ENCODE measurements around the gene IQGAP2.

Gene IQGAP2

DNA sequence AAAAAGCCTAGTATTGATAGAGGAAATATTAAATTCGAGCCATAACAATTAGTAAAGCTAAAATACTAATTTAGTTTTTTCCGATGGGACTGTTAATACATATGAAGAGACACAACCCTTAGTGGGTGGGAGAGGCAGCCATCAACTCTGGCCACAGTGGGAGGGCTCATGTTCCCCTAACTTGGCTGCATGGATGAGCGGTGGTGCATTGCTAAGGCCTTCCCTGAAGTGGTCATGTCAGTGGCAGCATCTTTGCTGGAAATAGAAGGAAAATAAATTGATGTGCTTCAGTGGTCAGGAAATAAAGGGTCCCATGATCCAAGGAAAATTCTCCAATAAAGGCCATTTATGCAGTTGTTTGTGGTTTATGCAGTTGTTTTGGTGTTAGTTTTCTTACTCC is 254.0 kb downstream of the IQGAP2 start (continued):
- TF ChIP-seq, protein P1, sequence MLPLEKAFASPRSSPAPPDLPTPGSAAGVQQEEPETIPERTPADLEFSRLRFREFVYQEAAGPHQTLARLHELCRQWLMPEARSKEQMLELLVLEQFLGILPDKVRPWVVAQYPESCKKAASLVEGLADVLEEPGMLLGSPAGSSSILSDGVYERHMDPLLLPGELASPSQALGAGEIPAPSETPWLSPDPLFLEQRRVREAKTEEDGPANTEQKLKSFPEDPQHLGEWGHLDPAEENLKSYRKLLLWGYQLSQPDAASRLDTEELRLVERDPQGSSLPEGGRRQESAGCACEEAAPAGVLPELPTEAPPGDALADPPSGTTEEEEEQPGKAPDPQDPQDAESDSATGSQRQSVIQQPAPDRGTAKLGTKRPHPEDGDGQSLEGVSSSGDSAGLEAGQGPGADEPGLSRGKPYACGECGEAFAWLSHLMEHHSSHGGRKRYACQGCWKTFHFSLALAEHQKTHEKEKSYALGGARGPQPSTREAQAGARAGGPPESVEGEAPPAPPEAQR (tag by site-specific recombination; IDR thresholded peaks at IDR 0.05), result no peak
- TF ChIP-seq RBAK (tag by site-specific recombination; IDR thresholded peaks at IDR 0.05) (no peak), MZF1 (tag by site-specific recombination; IDR thresholded peaks at IDR 0.05; ENCODE audit: borderline replicate concordance) (no peak), ZNF366 (tag by site-specific recombination; conservative IDR thresholded peaks at IDR 0.05) (no peak)
- TF ChIP-seq, protein P2, sequence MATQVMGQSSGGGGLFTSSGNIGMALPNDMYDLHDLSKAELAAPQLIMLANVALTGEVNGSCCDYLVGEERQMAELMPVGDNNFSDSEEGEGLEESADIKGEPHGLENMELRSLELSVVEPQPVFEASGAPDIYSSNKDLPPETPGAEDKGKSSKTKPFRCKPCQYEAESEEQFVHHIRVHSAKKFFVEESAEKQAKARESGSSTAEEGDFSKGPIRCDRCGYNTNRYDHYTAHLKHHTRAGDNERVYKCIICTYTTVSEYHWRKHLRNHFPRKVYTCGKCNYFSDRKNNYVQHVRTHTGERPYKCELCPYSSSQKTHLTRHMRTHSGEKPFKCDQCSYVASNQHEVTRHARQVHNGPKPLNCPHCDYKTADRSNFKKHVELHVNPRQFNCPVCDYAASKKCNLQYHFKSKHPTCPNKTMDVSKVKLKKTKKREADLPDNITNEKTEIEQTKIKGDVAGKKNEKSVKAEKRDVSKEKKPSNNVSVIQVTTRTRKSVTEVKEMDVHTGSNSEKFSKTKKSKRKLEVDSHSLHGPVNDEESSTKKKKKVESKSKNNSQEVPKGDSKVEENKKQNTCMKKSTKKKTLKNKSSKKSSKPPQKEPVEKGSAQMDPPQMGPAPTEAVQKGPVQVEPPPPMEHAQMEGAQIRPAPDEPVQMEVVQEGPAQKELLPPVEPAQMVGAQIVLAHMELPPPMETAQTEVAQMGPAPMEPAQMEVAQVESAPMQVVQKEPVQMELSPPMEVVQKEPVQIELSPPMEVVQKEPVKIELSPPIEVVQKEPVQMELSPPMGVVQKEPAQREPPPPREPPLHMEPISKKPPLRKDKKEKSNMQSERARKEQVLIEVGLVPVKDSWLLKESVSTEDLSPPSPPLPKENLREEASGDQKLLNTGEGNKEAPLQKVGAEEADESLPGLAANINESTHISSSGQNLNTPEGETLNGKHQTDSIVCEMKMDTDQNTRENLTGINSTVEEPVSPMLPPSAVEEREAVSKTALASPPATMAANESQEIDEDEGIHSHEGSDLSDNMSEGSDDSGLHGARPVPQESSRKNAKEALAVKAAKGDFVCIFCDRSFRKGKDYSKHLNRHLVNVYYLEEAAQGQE (tag by site-specific recombination; IDR thresholded peaks at IDR 0.05), result no peak

DNA sequence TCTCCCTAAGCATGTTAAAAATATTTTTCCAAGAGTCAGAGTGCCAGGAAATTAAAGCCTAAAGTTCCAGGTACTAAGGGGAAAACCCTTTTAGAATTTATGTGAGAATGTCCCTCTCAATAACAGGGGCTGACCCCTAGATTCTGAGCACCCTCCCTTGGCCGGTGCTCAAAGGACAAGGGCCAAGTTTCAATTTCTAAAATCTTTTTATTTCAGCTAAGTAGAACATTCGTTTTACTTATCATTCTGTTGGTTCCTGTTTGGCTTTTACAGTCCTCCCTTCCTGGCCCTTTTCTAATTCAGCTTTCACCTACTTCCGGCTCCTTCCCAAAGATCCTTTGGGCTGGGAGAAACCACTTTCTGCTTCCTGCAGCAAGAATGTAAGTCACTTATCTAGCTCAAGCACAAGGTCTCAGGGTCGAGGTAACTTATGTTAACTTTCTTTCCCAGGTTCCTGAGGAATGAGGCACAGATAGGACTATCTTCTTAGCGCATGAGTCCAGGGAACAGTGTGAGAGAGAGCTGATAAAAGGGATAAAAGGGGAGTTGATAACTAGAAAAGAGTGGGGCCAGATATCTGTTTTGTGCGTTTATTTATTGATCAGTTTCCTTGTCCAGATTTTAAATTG is 254.7 kb downstream of the IQGAP2 start:
- no peak overlapping the region for H3K27ac ChIP-seq (ENCODE audit: extremely low read depth, low read depth, low read length)
- no peak for TF ChIP-seq SETDB1 (IDR thresholded peaks at IDR 0.05; ENCODE audit: insufficient read length, low read length)
- ChIA-PET CTCF (interaction anchor here (0.8 to 1.1 kb wide), 2 partner anchors 11 to 117 kb away, joined by 3 to 4 read pairs; no protein-coding TSS in a partner anchor), POLR2A (no interaction called here)
- no peaks in the 10 kb centered on the region for H3K9me3 ChIP-seq (ENCODE audit: control insufficient read depth, insufficient read depth, low read depth, low read length)
- no peaks in the 10 kb centered on the region for H3K4me1 ChIP-seq (ENCODE audit: control insufficient read depth, insufficient read depth, low read length)
- no peak overlapping the region for H3K4me3 ChIP-seq (ENCODE audit: low read depth, low read length)
- H3K36me3 ChIP-seq (ENCODE audit: control insufficient read depth in 2 of 2, insufficient read depth in 1 of 2, low read length in 2 of 2), result peaks cover 0 to 3% of the 10 kb centered on the region in 2 experiments; a peak in 1 of 3 replicates

DNA sequence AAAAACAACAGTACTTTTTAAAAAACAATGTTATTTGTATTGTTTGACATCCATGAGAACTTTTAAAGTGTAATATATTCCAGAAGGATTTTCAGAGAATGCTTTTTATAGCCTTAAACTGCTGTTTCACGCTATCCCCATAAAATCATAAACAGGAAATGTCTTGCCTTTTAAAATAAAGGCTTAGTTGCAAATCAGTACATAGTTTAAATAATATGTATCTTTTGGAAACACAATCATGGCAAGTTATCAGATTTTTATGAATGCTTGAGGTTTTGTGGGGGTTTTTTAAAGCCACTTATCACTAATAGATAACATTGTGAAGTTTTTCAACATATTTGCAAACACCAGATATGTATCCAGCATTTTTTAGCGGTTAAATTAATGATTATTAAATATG is 257.3 kb downstream of the IQGAP2 start:
- Histone ChIP-seq H3K36me3 (ENCODE audit: control insufficient read depth in 2 of 2, insufficient read depth in 1 of 2, low read length in 2 of 2) (peaks cover 0 to 3% of the 10 kb centered on the region in 2 experiments; a peak in 1 of 3 replicates), H3K27ac (ENCODE audit: extremely low read depth, low read depth, low read length) (no peak overlapping the region), H3K4me1 (ENCODE audit: control insufficient read depth, insufficient read depth, low read length) (no peaks in the 10 kb centered on the region), H3K9me3 (ENCODE audit: control insufficient read depth, insufficient read depth, low read depth, low read length) (no peaks in the 10 kb centered on the region), H3K4me3 (ENCODE audit: low read depth, low read length) (no peak overlapping the region)
- ChIA-PET CTCF (interaction anchor here (0.6 to 1.1 kb wide), 2 partner anchors 17 to 774 kb away, joined by 3 to 5 read pairs; no protein-coding TSS in a partner anchor), POLR2A (no interaction called here)
- TF ChIP-seq ZNF24 (tag by site-specific recombination; IDR thresholded peaks at IDR 0.05), result no peak
- TF ChIP-seq ZNF23 (tag by site-specific recombination; IDR thresholded peaks at IDR 0.05; ENCODE audit: borderline replicate concordance), result no peak
- no peak for TF ChIP-seq ZNF747 (tag by site-specific recombination; IDR thresholded peaks at IDR 0.05)
- no peak for TF ChIP-seq ZNF530 (tag by site-specific recombination; IDR thresholded peaks at IDR 0.05; ENCODE audit: low read depth)
- TF ChIP-seq ZNF600 (tag by site-specific recombination; IDR thresholded peaks at IDR 0.05), result no peak
- no peak for TF ChIP-seq ZNF211 (tag by site-specific recombination; IDR thresholded peaks at IDR 0.05; ENCODE audit: low read depth)
- no peak for TF ChIP-seq ZNF837 (tag by site-specific recombination; IDR thresholded peaks at IDR 0.05)
- TF ChIP-seq SETDB1 (IDR thresholded peaks at IDR 0.05; ENCODE audit: insufficient read length, low read length), result no peak
- no peak for TF ChIP-seq ZNF274 (IDR thresholded peaks at IDR 0.05; ENCODE audit: low read length)
- no peak for TF ChIP-seq ZNF274 (tag by site-specific recombination; IDR thresholded peaks at IDR 0.05; ENCODE audit: borderline replicate concordance)
- TF ChIP-seq, protein P3, sequence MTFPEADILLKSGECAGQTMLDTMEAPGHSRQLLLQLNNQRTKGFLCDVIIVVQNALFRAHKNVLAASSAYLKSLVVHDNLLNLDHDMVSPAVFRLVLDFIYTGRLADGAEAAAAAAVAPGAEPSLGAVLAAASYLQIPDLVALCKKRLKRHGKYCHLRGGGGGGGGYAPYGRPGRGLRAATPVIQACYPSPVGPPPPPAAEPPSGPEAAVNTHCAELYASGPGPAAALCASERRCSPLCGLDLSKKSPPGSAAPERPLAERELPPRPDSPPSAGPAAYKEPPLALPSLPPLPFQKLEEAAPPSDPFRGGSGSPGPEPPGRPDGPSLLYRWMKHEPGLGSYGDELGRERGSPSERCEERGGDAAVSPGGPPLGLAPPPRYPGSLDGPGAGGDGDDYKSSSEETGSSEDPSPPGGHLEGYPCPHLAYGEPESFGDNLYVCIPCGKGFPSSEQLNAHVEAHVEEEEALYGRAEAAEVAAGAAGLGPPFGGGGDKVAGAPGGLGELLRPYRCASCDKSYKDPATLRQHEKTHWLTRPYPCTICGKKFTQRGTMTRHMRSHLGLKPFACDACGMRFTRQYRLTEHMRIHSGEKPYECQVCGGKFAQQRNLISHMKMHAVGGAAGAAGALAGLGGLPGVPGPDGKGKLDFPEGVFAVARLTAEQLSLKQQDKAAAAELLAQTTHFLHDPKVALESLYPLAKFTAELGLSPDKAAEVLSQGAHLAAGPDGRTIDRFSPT (tag by site-specific recombination; IDR thresholded peaks at IDR 0.05), result no peak
- no peak for TF ChIP-seq YY2 (tag by site-specific recombination; IDR thresholded peaks at IDR 0.05)
- no peak for TF ChIP-seq ZNF366 (tag by site-specific recombination; conservative IDR thresholded peaks at IDR 0.05)
- no peak for TF ChIP-seq GLI2 (tag by site-specific recombination; IDR thresholded peaks at IDR 0.05; ENCODE audit: borderline replicate concordance, low read depth)
- no peak for TF ChIP-seq MZF1 (tag by site-specific recombination; IDR thresholded peaks at IDR 0.05; ENCODE audit: borderline replicate concordance)
- TF ChIP-seq, protein P4, sequence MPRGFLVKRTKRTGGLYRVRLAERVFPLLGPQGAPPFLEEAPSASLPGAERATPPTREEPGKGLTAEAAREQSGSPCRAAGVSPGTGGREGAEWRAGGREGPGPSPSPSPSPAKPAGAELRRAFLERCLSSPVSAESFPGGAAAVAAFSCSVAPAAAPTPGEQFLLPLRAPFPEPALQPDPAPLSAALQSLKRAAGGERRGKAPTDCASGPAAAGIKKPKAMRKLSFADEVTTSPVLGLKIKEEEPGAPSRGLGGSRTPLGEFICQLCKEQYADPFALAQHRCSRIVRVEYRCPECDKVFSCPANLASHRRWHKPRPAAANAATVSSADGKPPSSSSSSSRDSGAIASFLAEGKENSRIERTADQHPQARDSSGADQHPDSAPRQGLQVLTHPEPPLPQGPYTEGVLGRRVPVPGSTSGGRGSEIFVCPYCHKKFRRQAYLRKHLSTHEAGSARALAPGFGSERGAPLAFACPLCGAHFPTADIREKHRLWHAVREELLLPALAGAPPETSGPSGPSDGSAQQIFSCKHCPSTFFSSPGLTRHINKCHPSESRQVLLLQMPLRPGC (tag by site-specific recombination; IDR thresholded peaks at IDR 0.05), result no peak

Data from HEK293 (cell line).